ENCODE data around the gene ENO2. TPM values are rescaled to one million over a fixed set of nuclear protein-coding genes. Genes with fewer than 3 reads are reported as not detected.
"Not testable (repeated sequence)": the region's sequence is repeated elsewhere in the genome, so short reads cannot be mapped to it uniquely, and the experiment has no call there.

Gene ENO2
- total and polyA plus RNA-seq, 12 donors: 7.4 to 113 (median 35.1) TPM

DNA sequence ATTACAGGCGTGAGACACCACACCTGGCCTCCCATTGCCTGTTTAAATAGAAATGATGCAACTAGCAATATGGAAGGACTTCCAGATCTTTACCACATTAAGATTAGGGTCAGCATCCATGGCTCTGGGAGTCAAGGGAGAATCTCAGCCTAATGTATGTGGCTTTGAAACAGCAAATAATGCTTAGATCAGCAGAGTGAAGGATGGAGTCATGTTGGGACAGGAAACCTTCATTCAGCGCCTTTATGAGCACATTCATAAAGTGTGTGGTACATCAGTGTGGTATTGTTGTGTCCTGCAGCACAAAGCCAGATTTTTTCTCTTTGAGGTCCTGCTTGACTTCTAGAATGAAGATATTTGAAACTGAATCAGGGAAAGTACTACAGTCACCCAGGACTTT is 26.0 kb upstream of the ENO2 start:
- Histone ChIP-seq H3K4me3 (no peak overlapping the region), H3K36me3 (replicated peaks in 1 of 2) (peaks cover 0 to 5% of the 10 kb centered on the region in 2 donors), H3K27me3 (no peaks in the 10 kb centered on the region), H3K9me3 (replicated peaks in 1 of 3) (no peaks in the 10 kb centered on the region), H3K4me1 (replicated peaks in 1 of 2) (peaks cover 5 to 16% of the 10 kb centered on the region in 2 donors), H3K27ac (no peak overlapping the region)
- WGBS, 4 donors: 83 to 93% (median 91%) methylated on average over 2 of the region's 2 CpGs
- TF ChIP-seq POLR2A (IDR thresholded peaks at IDR 0.05): no peak
- TF ChIP-seq, protein P1, sequence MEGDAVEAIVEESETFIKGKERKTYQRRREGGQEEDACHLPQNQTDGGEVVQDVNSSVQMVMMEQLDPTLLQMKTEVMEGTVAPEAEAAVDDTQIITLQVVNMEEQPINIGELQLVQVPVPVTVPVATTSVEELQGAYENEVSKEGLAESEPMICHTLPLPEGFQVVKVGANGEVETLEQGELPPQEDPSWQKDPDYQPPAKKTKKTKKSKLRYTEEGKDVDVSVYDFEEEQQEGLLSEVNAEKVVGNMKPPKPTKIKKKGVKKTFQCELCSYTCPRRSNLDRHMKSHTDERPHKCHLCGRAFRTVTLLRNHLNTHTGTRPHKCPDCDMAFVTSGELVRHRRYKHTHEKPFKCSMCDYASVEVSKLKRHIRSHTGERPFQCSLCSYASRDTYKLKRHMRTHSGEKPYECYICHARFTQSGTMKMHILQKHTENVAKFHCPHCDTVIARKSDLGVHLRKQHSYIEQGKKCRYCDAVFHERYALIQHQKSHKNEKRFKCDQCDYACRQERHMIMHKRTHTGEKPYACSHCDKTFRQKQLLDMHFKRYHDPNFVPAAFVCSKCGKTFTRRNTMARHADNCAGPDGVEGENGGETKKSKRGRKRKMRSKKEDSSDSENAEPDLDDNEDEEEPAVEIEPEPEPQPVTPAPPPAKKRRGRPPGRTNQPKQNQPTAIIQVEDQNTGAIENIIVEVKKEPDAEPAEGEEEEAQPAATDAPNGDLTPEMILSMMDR (IDR thresholded peaks at IDR 0.05): no peak
- no peak for DNase-seq
- intact Hi-C loops (cut with DNase I): no loop called here

DNA sequence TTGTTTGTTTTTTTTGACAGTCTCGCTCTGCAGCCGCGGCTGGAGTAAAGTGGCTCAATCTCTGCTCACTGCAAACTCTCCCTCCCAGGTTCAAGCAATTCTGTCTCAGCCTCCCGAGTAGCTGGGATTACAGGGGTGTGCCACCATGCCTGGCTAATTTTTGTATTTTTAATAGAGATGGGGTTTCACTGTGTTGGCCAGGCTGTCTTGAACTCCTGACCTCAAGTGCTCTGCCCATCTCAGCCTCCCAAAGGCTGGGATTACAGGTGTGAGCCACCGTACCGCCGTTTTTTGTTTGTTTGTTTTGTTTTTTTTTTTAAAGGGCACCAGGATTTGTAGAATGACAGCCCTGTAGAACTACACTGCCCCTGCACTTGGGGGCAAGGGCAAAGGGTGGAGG is 25.6 kb upstream of the ENO2 start:
- peaks cover 5 to 16% of the 10 kb centered on the region in 2 donors for H3K4me1 ChIP-seq (replicated peaks in 1 of 2)
- H3K4me3 ChIP-seq; H3K27me3 ChIP-seq; H3K27ac ChIP-seq; intact Hi-C loops (cut with DNase I); H3K9me3 ChIP-seq (replicated peaks in 1 of 3); H3K36me3 ChIP-seq (replicated peaks in 1 of 2): not testable (repeated sequence)
- WGBS, 4 donors: 85 to 92% (median 87%) methylated on average over 7 of the region's 7 CpGs
- DNase-seq: peak in 1 of 7 donors; percentile 3

DNA sequence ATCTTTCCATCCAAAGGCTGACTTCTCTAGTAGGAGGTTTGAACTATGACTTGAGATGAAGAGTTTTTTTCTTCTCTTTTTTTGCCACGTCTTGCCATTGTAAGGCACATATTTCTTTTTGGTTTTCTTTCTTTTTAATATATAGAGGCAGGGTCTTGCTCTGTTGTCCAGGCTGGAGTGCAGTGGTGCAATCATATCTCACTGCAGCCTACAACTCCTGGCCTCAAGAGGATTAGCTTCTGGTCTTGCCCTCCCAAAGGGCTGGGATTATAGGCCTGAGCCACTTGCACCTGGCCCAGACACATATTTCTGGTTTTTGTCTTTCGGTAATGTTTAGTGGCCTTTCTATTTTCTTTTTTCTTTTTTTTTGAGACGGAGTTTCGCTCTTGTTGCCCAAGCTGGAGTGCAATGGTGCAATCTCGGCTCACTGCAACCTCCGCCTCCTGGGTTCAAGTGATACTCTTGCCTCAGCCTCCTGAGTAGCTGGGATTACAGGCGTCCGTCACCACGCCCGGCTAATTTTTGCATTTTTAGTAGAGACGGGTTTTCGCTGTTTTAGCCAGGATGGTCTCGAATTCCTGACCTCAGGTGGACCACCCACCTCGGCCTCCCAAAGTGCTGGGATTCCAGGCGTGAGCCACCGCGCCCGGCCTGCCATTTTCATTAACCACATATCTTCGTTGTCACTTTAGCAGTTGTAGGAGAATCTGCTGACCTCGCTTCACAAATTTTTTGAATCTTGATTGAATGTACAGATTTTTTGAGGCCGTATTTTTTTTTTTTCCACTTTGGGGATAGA is 24.4 kb upstream of the ENO2 start:
- H3K36me3 ChIP-seq (replicated peaks in 1 of 2); H3K27me3 ChIP-seq; H3K9me3 ChIP-seq (replicated peaks in 1 of 3); H3K4me3 ChIP-seq; intact Hi-C loops (cut with DNase I): not testable (repeated sequence)
- Histone ChIP-seq H3K27ac (peak overlapping the region in 4 of 5 donors; percentile 61 to 94 (median 81)), H3K4me1 (replicated peaks in 1 of 2) (peaks cover 5 to 16% of the 10 kb centered on the region in 2 donors)
- 90 to 94% (median 94%) methylated on average over 21 of the region's 21 CpGs for WGBS, 4 donors
- peak in 1 of 7 donors; percentile 16 for DNase-seq

DNA sequence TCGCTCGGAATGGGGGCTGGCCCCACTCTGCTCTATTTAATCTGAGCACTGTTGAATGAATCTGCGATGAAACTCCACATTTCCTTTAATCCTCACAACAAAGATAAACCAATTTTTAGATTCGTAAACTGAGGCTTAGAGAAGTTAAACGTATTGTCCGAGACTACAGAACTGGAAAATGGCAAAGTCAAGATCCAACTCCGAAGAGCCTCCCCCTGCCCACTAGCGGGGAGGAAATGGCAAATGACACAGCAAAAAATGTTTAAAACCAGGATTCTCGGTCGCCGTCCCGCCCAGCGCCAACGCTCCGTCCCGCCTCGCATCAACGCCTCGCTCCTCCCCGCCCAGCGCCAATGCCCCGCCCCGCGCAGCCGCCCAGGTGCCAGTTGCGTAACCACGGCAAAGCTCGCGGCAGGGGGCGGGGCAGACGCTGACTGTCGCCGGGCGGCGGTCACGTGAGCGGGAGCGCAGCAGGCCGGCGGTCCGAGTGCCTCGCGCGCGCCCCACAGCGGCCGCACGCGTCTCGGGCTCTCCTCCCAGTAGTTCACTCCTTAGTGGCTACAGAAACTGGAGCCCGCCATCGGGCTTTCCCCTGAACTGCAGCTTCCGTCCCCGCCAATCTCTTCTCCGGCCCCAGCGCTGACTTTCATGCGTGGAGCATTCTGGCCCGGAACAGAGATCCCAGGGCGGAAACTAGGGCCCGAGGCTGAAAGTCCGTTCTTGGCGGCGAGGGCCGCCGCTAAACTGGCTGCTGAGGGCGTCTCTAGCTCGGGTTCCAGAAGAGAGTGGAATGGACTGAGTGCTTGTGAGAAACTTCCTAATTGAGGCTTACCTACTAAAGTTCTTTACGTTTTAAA is 23.4 kb upstream of the ENO2 start:
- intact Hi-C loops (cut with DNase I): no loop called here
- H3K27me3 ChIP-seq: no peaks in the 10 kb centered on the region
- peak; percentile 97 to 99 (median 98) for DNase-seq
- H3K27ac ChIP-seq: peak overlapping the region; percentile 78 to 94 (median 86)
- no peaks in the 10 kb centered on the region for H3K9me3 ChIP-seq (replicated peaks in 1 of 3)
- peak overlapping the region in 3 of 4 donors; percentile 22 to 56 (median 44) for H3K4me3 ChIP-seq
- peak; percentile 20 to 82 for TF ChIP-seq POLR2A (IDR thresholded peaks at IDR 0.05)
- TF ChIP-seq, protein P1 (IDR thresholded peaks at IDR 0.05): peak; percentile 58 to 93 (median 82)
- WGBS, 4 donors: 1 to 6% (median 2%) methylated on average over 24 to 68 of the region's 68 CpGs
- peaks cover 5 to 16% of the 10 kb centered on the region in 2 donors for H3K4me1 ChIP-seq (replicated peaks in 1 of 2)
- no peaks in the 10 kb centered on the region for H3K36me3 ChIP-seq (replicated peaks in 1 of 2)

DNA sequence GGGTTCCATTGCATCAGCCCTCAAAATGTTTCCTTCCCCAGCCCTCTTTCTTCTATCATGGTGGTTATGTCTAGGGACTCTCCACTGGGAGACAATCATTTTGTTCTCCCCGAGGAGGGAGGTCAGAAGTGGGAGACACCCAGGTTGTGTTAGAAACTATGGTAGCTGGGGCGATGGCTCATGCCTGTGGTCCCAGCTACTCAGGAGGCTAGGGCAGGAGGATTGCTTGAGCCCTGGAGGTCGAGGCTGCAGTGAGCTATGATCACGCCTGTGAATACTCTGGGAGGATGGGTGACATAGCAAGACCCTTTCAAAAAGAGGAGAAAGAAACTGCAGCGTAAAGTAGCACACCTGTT is 22.8 kb upstream of the ENO2 start:
- 84 to 87% (median 85%) methylated on average over 5 of the region's 5 CpGs for WGBS, 4 donors
- Histone ChIP-seq H3K36me3 (replicated peaks in 1 of 2) (no peaks in the 10 kb centered on the region), H3K9me3 (replicated peaks in 1 of 3) (no peaks in the 10 kb centered on the region), H3K27ac (peak overlapping the region; percentile 78 to 94 (median 84)), H3K4me3 (peak overlapping the region in 3 of 4 donors; percentile 22 to 56 (median 37)), H3K4me1 (replicated peaks in 1 of 2) (peaks cover 5 to 16% of the 10 kb centered on the region in 2 donors), H3K27me3 (no peaks in the 10 kb centered on the region)
- TF ChIP-seq, protein P1 (IDR thresholded peaks at IDR 0.05): no peak
- TF ChIP-seq POLR2A (IDR thresholded peaks at IDR 0.05): no peak
- intact Hi-C loops (cut with DNase I): no loop called here
- peak in 1 of 7 donors; percentile 16 for DNase-seq

DNA sequence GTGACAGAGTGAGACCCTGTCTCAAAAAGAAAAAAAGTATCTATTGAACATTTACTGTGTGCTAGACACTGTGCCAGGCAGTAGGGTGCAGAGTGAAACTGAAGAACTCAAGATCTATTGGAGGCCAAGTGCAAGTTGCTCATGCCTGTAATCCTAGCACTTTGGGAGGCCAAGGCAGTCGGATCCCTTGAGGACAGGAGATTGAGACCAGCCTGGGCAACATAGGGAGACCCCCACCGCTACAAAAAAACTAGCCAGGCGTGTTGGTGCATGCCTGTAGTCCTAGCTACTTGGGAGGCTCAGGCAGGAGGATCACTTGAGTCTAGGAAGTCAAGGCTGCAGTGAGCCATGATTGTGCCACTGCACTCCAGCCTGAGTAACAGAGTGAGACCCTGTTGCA is 21.7 kb upstream of the ENO2 start:
- intact Hi-C loops (cut with DNase I); H3K36me3 ChIP-seq (replicated peaks in 1 of 2); H3K9me3 ChIP-seq (replicated peaks in 1 of 3); H3K4me3 ChIP-seq; H3K27ac ChIP-seq; H3K27me3 ChIP-seq: not testable (repeated sequence)
- DNase-seq: peak in 1 of 7 donors; percentile 11
- peaks cover 5 to 16% of the 10 kb centered on the region in 2 donors for H3K4me1 ChIP-seq (replicated peaks in 1 of 2)
- 82 to 93% (median 87%) methylated on average over 3 of the region's 3 CpGs for WGBS, 4 donors
